Mesothelial cell of epicardium (in vitro differentiated cells): ENCODE measurements around the gene PGAM1. TPM values are rescaled to one million over a fixed set of nuclear protein-coding genes. Genes with fewer than 3 reads are reported as not detected.
A peak's percentile ranks its signal among the peaks of the same experiment; 100 is the strongest.

Experiments
- DNase-seq, 2 experiments: peaks; one replicate each; pipeline ENCODE4 v3.0.0; 2021; ENCODE audit warnings: low spot score in 2 of 2; ENCODE audit not compliant: unreplicated experiment in 2 of 2
- H3K27ac Mint-ChIP-seq: 2 replicates; pipeline ENCODE4 v1.8.0; 2021; ENCODE audit warnings: mixed read lengths
- H3K27me3 Mint-ChIP-seq: 2 replicates; pipeline ENCODE4 v1.8.0; 2021; ENCODE audit warnings: low read depth, mixed read lengths
- H3K36me3 Mint-ChIP-seq: 2 replicates; pipeline ENCODE4 v1.8.0; 2021; ENCODE audit warnings: mixed read lengths
- H3K4me1 Mint-ChIP-seq: 2 replicates; pipeline ENCODE4 v1.8.0; 2021; ENCODE audit warnings: mixed read lengths
- H3K4me3 Mint-ChIP-seq: 2 replicates; pipeline ENCODE4 v1.8.0; 2021; ENCODE audit warnings: mild to moderate bottlenecking, moderate library complexity, mixed read lengths
- H3K9me3 Mint-ChIP-seq: 2 replicates; pipeline ENCODE4 v1.8.0; 2021; ENCODE audit warnings: mixed read lengths
- total RNA-seq: library from RNA; stranded (reverse); gene quantifications from 3 replicates; pipeline ENCODE4 v1.2.1, GENCODE V29; 2021
- TF ChIP-seq, protein P1 (sequence below): fragments of 200-600 bp; sonication (generic); IDR thresholded peaks from one replicate; pipeline ENCODE4 v1.5.0; 2021; ENCODE audit warnings: antibody characterized with exemption; ENCODE audit not compliant: unreplicated experiment

The PGAM1 gene
- total RNA-seq: 188 to 197 TPM (median 188 TPM) in 3 replicates

DNA sequence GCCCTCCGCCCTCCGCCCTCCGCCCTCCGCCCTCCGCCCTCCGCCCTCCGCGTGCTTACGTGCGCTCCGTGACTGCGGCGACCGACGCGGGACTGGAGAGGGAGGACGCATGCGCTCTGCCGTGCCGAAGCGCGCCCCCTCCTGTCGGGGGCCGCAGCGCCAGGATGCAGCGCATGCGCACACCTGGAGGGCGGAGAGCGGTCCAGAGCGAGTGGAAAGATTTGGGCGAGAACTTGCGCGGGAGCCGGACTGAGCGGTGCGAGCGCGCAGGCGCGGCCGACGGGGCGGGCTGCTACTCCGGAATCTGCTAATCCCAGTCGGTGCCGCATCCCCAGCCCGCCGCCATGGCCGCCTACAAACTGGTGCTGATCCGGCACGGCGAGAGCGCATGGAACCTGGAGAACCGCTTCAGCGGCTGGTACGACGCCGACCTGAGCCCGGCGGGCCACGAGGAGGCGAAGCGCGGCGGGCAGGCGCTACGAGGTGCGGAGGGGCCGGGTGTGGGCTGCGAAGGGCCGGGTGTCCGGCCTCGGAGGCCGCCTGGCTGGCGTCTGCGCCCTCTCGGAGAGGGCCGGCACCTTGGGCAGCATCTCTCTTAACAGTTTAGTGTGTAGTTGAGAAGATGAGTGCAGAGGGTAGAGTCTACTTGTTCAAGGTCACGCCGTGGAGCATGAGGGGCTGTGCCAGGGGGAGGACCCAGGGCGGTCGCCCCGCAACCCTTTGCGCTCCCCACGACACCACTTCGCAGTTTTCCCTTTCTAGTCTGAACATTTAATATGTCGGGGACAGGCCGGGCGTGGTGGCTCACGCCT lies at the start of gene PGAM1:
TSS of gene PGAM1 (plus strand) at position 228 of the 812 bp plus-strand sequence. CDS start at position 345, 117 bp downstream.
- peaks cover 11% of the 10 kb centered on the region for H3K36me3 Mint-ChIP-seq
- peak; percentile 93 to 97 for DNase-seq
- TF ChIP-seq, protein P1, sequence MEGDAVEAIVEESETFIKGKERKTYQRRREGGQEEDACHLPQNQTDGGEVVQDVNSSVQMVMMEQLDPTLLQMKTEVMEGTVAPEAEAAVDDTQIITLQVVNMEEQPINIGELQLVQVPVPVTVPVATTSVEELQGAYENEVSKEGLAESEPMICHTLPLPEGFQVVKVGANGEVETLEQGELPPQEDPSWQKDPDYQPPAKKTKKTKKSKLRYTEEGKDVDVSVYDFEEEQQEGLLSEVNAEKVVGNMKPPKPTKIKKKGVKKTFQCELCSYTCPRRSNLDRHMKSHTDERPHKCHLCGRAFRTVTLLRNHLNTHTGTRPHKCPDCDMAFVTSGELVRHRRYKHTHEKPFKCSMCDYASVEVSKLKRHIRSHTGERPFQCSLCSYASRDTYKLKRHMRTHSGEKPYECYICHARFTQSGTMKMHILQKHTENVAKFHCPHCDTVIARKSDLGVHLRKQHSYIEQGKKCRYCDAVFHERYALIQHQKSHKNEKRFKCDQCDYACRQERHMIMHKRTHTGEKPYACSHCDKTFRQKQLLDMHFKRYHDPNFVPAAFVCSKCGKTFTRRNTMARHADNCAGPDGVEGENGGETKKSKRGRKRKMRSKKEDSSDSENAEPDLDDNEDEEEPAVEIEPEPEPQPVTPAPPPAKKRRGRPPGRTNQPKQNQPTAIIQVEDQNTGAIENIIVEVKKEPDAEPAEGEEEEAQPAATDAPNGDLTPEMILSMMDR: no peak
- H3K4me3 Mint-ChIP-seq: peak within 1 kb of the TSS; percentile 90
- H3K4me1 Mint-ChIP-seq: peaks cover 23% of the 10 kb centered on the region
- H3K9me3 Mint-ChIP-seq: no peaks in the 10 kb centered on the region
- H3K27ac Mint-ChIP-seq: peak within 1 kb of the TSS; percentile 94
- H3K27me3 Mint-ChIP-seq: no peaks in the 10 kb centered on the region

DNA sequence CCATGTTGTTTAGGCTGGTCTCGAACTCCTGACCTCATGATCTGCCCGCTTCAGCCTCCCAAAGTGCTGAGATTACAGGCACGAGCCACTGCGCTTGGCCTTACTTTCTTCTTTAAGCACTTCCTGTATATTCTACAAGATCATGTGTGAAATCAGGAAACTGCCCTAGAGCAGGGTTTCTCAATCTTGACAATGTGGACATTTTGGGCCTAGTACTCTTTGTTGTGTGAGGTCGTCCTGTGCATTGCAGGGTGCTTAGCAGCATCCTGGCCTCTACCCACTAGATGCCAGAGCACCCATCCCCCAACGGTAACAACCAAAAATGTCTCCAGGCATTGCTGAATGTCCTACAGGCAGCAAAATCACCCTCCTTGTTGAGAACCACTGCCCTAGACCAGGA lies 49.6 kb upstream of the PGAM1 start:
- Mint-ChIP-seq H3K27me3 (no peaks in the 10 kb centered on the region), H3K4me3 (no peak overlapping the region), H3K36me3 (peaks cover 30% of the 10 kb centered on the region), H3K27ac (no peak overlapping the region), H3K9me3 (no peaks in the 10 kb centered on the region), H3K4me1 (no peaks in the 10 kb centered on the region)
- TF ChIP-seq, protein P1: no peak
- no peak for DNase-seq

DNA sequence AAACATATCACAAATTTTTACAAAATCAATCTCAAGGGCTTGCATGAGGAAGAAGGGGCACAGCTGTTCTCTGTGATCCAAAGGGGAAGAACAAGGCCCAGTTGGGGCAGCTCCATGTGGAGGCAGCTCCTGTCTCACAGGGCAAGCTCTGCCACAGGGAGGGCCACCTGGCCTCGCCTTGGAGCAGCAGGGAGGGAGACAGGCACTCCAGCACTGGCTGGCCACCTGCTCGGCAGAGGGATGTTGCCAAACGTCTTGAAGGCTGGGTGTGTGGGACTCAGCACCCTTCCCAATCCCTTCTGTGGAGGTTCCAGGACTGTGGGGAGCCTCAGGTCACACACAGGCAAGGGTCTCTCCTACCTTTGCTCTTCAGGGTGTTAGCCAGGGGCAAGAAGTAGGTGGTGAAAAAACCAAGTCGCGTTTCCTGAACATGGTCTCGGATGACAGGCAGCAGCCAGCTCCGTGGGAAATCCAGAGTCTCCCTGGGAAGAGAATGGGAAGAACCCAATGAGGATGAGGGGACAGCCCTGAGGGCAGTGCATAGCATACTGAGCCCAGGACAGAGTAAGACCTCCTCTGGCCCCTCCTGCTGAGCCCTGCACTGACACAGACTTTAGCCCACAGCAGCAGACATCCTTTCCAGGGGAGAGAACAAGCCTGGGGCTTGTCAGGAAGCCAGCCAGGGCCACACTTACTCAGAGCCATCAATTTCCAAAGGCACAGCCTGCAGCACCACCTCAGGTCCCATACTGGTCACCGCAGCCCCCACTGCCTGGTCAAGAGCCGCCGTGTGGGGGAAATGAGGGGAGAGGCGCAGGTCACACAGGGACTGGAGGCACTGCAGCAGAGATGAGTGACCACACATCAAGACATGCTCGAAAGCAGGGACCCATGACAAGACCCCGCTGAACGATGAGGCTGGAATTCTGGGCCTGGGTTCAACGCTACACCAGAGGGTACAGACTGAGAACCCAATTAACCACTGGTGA lies 46.8 kb upstream of the PGAM1 start:
- Mint-ChIP-seq H3K27ac (no peak overlapping the region), H3K27me3 (no peaks in the 10 kb centered on the region)

DNA sequence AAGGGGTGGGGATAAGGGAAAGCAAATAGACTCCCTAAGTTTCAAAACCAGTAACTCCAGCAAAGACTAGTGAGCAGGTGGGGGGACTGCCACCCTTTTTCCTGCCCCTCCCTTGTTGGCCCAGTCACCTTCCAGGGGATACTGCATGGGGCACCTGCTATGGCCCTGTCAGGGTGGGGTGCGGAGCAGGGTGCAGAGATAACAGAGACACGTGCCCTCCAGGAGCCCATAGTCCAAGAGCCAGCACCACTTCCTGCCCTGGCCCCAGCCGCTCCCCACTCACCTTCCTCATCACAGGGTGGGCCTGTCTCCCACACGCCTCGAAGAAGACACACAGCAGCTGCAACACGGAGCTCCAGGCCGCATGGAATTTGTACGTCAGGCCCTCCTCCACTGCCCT lies 45.5 kb upstream of the PGAM1 start:
- H3K27me3 Mint-ChIP-seq: no peaks in the 10 kb centered on the region
- no peak overlapping the region for H3K4me3 Mint-ChIP-seq
- H3K9me3 Mint-ChIP-seq: no peaks in the 10 kb centered on the region
- no peak overlapping the region for H3K27ac Mint-ChIP-seq
- no peaks in the 10 kb centered on the region for H3K4me1 Mint-ChIP-seq
- peaks cover 11% of the 10 kb centered on the region for H3K36me3 Mint-ChIP-seq
- TF ChIP-seq, protein P1: no peak
- DNase-seq: no peak

More for the DNA sequence above, 46.8 kb upstream of the PGAM1 start:
- no peaks in the 10 kb centered on the region for H3K4me1 Mint-ChIP-seq
- TF ChIP-seq, protein P1: no peak
- no peak overlapping the region for H3K4me3 Mint-ChIP-seq
- H3K9me3 Mint-ChIP-seq: no peaks in the 10 kb centered on the region
- no peak for DNase-seq
- H3K36me3 Mint-ChIP-seq: peaks cover 13% of the 10 kb centered on the region

DNA sequence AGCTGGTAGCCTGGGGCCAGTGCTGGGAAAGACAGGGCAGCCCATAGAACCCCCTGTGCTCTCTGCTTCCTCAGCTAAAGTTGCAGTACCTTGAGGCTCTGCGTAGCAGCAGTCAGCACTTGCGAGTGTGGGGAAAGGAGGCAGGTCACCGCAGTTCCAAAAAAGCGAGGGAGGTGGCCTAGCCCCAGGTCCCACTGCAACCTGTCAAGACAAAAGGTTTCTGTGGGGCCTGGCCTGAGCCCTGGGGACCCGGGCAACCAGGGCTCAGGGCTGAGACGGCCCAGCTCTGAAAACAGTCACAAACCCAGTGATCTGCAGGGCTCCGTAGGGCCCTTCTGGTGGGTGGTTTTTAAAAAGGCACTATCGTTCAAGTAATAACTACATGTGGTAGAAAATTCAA lies 44.4 kb upstream of the PGAM1 start:
- no peak overlapping the region for H3K27ac Mint-ChIP-seq
- TF ChIP-seq, protein P1: no peak
- no peaks in the 10 kb centered on the region for H3K27me3 Mint-ChIP-seq
- no peaks in the 10 kb centered on the region for H3K4me1 Mint-ChIP-seq
- H3K9me3 Mint-ChIP-seq: no peaks in the 10 kb centered on the region
- DNase-seq: no peak
- peaks cover 7% of the 10 kb centered on the region for H3K36me3 Mint-ChIP-seq
- H3K4me3 Mint-ChIP-seq: no peak overlapping the region
